ENCODE results near the gene CAPRIN1.
"Not testable (repeated sequence)": the region's sequence is repeated elsewhere in the genome, so short reads cannot be mapped to it uniquely, and the experiment has no call there.

CAPRIN1 gene

GRCh38 chr11:34094900-34095299 lies 43.4 kb downstream of the CAPRIN1 start:
- not testable (repeated sequence) for DNase-seq

GRCh38 chr11:34098813-34099212 lies 47.3 kb downstream of the CAPRIN1 start:
- DNase-seq = no peak

- DNase-seq = no peak
These were observed 53.1 kb downstream of the CAPRIN1 start for GRCh38 chr11:34104680-34105078.

GRCh38 chr11:34105079-34105956 lies 53.8 kb downstream of the CAPRIN1 start, which contains the start of gene NAT10:
TSS of gene NAT10 (plus strand) at chr11:34105629. CDS start at chr11:34108226, 2,597 bp downstream.
- peak; percentile 99 for DNase-seq

- no peak for DNase-seq
These were observed 54.5 kb downstream of the CAPRIN1 start for GRCh38 chr11:34105957-34106504.

- no peak for DNase-seq
These were observed 60.3 kb downstream of the CAPRIN1 start for GRCh38 chr11:34111722-34112270.

- no peak for DNase-seq
These were observed 62.5 kb downstream of the CAPRIN1 start for GRCh38 chr11:34114014-34114413.

- DNase-seq = no peak
These were observed 62.9 kb downstream of the CAPRIN1 start for GRCh38 chr11:34114471-34114870.

- DNase-seq = no peak
These were observed 69.1 kb downstream of the CAPRIN1 start for GRCh38 chr11:34120651-34121050.

GRCh38 chr11:34124885-34125668 lies 73.5 kb downstream of the CAPRIN1 start:
- DNase-seq = no peak

GRCh38 chr11:34126959-34127848 lies 75.7 kb downstream of the CAPRIN1 start:
- no peak for DNase-seq

- DNase-seq = no peak
These were observed 77.3 kb downstream of the CAPRIN1 start for GRCh38 chr11:34128824-34129223.

- no peak for DNase-seq
These were observed 80.9 kb downstream of the CAPRIN1 start for GRCh38 chr11:34132261-34132965.

- DNase-seq = no peak
These were observed 83.2 kb downstream of the CAPRIN1 start for GRCh38 chr11:34134765-34135164.

GRCh38 chr11:34135439-34135838 lies 83.9 kb downstream of the CAPRIN1 start:
- DNase-seq = no peak

- DNase-seq = no peak
These were observed 84.9 kb downstream of the CAPRIN1 start for GRCh38 chr11:34136420-34136819.

GRCh38 chr11:34139346-34139745 lies 87.8 kb downstream of the CAPRIN1 start:
- DNase-seq = no peak

- no peak for DNase-seq
These were observed 88.6 kb downstream of the CAPRIN1 start for GRCh38 chr11:34140149-34140548.

GRCh38 chr11:34143048-34143447 lies 91.5 kb downstream of the CAPRIN1 start:
- DNase-seq = no peak

- no peak for DNase-seq
These were observed 93.5 kb downstream of the CAPRIN1 start for GRCh38 chr11:34145073-34145472.

- DNase-seq = no peak
These were observed 94.4 kb downstream of the CAPRIN1 start for GRCh38 chr11:34145847-34146381.

Measured in CD4-positive, alpha-beta T cell treated with Interferon alpha-2 for 1 hour (primary cell).